NCI-H146 (cell line): ENCODE measurements around the gene MYMX.
"Not testable (repeated sequence)": the region's sequence is repeated elsewhere in the genome, so short reads cannot be mapped to it uniquely, and the experiment has no call there.

Experiments used
- DNase-seq: peaks from one replicate; lab custom pipeline; 2025; lab: John Stamatoyannopoulos, UW

The MYMX gene

GRCh38 chr6:44216677-44217331 is at the start of gene MYMX:
Gene MYMX (plus strand): TSS chr6:44216926. CDS start chr6:44217472, 546 bp downstream.
- DNase-seq: peak; percentile 53

GRCh38 chr6:44167567-44167966 is 49.2 kb upstream of the MYMX start:
- no peak for DNase-seq

- DNase-seq: no peak
These were observed 47.6 kb upstream of the MYMX start for GRCh38 chr6:44169154-44169553.

GRCh38 chr6:44169886-44170570 is 46.7 kb upstream of the MYMX start:
- DNase-seq: no peak

GRCh38 chr6:44171899-44172546 is 44.7 kb upstream of the MYMX start:
- DNase-seq: no peak

GRCh38 chr6:44172731-44173500 is 43.8 kb upstream of the MYMX start:
- peak; percentile 85 for DNase-seq

GRCh38 chr6:44176130-44176761 is 40.5 kb upstream of the MYMX start:
- peak; percentile 45 for DNase-seq

GRCh38 chr6:44176762-44177509 is 39.8 kb upstream of the MYMX start:
- DNase-seq: peak; percentile 95

GRCh38 chr6:44177691-44178423 is 38.9 kb upstream of the MYMX start:
- DNase-seq: peak; percentile 40

- no peak for DNase-seq
These were observed 38.2 kb upstream of the MYMX start for GRCh38 chr6:44178424-44179071.

GRCh38 chr6:44179072-44179536 is 37.6 kb upstream of the MYMX start:
- no peak for DNase-seq

GRCh38 chr6:44179648-44180047 is 37.1 kb upstream of the MYMX start:
- DNase-seq: no peak

- DNase-seq: no peak
These were observed 36.3 kb upstream of the MYMX start for GRCh38 chr6:44180406-44180805.

GRCh38 chr6:44180886-44181285 is 35.8 kb upstream of the MYMX start:
- no peak for DNase-seq

GRCh38 chr6:44181784-44182183 is 34.9 kb upstream of the MYMX start:
- DNase-seq: not testable (repeated sequence)

GRCh38 chr6:44182911-44183390 is 33.8 kb upstream of the MYMX start:
- no peak for DNase-seq

- DNase-seq: no peak
These were observed 32.9 kb upstream of the MYMX start for GRCh38 chr6:44183783-44184182.

GRCh38 chr6:44185356-44185755 is 31.4 kb upstream of the MYMX start:
- DNase-seq: peak; percentile 88

- peak; percentile 50 for DNase-seq
These were observed 30.6 kb upstream of the MYMX start for GRCh38 chr6:44185953-44186634.
